Measurements from ENCODE around the gene GNAT1.

The GNAT1 gene

DNA sequence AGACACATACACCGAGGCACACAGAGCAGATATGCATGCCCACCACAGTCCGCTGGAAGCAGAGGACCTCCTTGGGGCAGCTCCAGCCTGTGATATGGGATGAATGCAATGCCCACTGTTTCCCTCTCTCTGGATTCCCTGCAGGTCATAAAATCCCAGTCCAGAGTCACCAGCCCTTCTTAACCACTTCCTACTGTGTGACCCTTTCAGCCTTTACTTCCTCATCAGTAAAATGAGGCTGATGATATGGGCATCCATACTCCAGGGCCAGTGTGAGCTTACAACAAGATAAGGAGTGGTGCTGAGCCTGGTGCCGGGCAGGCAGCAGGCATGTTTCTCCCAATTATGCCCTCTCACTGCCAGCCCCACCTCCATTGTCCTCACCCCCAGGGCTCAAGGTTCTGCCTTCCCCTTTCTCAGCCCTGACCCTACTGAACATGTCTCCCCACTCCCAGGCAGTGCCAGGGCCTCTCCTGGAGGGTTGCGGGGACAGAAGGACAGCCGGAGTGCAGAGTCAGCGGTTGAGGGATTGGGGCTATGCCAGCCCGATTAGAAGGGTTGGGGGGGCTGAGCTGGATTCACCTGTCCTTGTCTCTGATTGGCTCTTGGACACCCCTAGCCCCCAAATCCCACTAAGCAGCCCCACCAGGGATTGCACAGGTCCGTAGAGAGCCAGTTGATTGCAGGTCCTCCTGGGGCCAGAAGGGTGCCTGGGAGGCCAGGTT, at the start of gene GNAT1:
Gene GNAT1, plus strand, starts transcription at position 675 of the 725 bp plus-strand sequence. CDS start 116 bp downstream, outside the sequence.
- no peak for DNase-seq (ENCODE audit: low read depth, low spot score)

DNA sequence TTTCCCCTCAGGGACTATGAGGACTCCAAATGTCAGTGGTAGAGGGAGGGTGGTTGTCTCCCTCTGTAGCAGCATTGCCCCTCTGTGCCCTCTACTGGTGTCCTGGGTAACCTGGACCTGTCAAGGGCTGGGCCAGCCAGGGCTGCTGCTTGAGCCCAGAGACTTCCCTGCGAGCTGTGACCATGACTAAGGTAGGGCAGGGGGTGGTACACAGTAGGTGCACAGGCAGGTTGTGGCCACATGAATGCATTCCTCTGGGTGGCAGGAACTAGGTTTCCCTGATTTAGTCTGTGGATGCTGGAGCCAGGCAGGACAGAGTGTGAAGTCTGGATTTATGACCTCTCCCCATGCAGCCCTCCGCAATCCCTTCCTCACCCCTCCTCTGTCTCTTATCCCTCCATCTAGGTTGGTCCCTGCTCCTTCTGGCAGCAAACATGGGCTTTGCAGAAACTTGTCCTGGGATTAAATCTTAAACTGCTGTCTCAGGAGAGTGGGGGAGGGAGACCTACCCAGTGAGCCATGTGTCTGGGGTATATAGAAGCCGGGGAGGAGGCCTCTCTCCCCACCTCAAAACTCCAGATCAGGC, 45.0 kb upstream of the GNAT1 start:
- no peak for DNase-seq (ENCODE audit: low read depth, low spot score)

DNA sequence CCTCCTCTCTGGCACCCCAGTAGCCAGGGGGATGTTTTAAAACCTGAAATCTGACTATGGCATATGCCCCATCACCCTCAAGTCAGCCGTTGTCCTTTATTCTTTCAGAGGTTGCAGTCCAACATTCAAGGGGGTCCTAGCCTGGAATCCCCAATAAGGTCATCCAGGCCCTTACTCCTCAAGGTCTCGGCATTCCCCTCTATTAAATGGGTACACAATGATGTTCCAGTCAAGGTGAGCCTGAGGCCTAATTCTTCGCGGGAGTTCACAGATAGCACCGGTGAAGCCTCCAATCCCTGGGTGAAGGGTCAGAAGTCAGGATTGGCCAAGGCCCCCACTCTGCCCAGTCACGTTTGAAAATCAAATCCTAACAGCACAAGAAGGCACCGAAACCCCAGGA, 44.4 kb upstream of the GNAT1 start:
- DNase-seq (ENCODE audit: low read depth, low spot score): no peak

GRCh38 chr3:50147447-50147846, 44.0 kb upstream of the GNAT1 start:
- DNase-seq (ENCODE audit: low read depth, low spot score): no peak

DNA sequence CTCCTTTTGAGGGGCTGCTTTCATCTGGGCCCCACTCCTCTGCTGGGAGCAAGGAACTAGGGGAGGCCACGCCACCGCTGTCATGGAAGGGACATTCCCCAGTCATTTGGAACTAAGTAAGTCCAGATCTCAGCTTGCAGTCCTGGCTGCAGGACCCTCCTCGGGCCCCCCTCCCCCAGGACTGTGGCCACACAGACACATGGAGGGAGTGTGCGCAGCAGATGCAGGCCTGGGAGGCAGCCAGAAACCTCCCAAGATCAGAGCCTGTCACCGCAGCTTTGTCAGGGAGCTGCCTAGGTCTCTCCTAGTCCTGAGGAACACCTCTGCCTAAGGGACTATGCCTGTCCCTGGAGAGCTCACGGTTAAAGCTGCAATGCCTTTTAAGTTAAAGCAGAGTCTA, 43.5 kb upstream of the GNAT1 start:
- no peak for DNase-seq (ENCODE audit: low read depth, low spot score)

DNA sequence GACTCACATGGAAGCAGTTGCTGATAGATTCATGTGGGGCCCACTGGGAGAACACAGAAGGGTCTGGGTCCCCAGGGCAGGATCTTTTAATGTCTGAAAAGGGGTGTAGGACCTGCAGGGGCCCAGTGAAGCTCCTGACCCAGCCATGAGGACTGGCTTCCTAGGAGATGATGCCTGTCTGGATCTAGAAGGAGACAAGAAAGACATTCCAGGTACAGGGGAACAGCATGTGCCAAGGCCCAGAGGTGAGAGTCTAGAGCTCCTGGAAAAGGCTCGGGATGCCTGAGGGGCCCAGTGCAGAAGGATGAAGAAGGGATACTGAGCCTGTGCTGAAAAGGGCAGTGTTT, 41.0 kb upstream of the GNAT1 start:
- DNase-seq (ENCODE audit: low read depth, low spot score): no peak

- no peak for DNase-seq (ENCODE audit: low read depth, low spot score)
These were observed 40.3 kb upstream of the GNAT1 start for GRCh38 chr3:50150863-50151686.

DNA sequence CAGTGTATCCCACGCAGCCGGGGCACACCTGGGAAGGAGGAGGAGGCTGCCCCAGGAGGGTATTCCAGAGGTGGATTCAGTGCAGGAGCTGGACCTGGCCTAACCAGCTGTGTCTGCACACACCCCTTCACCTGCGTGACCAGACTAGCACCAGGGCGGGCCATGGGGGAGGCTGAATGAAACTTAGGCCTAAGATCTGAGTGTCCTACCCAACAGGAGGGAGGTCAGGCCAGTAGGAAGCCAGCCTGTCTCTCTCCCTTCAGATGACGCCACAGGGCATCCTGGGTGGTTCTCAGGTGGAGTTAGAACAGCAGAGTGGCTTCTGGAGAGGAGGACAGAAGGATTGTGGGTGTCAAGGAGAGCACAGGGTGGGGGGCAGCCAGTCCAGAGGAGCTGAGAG, 39.7 kb upstream of the GNAT1 start:
- DNase-seq (ENCODE audit: low read depth, low spot score): no peak

DNA sequence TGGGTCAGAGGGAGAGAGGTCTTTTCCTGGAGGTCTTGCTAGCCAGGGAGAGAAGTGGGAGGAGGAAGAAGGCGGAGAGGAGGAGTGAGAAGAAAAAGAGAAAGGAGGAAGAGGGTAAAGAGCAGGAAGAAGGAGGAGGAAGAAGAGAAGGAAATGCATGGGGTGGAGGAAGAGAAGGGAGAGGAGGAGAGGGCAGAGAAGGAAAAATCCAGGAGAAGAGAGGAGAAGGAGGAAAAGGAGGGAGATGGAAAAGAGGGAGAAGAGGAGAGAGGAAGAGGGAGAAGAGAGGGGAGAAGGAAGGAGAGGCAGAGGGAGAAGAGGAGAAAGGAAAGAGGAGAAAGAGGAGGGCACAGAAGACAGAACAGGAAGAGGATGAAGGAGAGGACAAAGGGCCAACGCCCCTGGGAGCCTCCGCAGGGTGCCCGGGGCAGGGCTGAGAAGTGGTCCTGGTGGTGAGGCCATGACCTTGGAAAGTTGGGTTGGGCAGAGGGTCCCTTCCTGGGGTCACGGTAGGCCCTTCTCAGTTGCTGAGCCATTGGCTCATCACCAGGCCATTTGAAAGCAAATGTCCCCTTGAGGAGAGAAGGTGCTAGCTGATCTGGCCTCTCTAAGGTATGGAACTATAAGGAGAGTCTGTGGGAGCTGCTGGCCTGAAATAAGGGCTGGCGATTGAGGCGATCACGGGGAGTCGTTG, 37.5 kb upstream of the GNAT1 start:
- no peak for DNase-seq (ENCODE audit: low read depth, low spot score)

- no peak for DNase-seq (ENCODE audit: low read depth, low spot score)
These were observed 37.0 kb upstream of the GNAT1 start for GRCh38 chr3:50154476-50154839.

DNA sequence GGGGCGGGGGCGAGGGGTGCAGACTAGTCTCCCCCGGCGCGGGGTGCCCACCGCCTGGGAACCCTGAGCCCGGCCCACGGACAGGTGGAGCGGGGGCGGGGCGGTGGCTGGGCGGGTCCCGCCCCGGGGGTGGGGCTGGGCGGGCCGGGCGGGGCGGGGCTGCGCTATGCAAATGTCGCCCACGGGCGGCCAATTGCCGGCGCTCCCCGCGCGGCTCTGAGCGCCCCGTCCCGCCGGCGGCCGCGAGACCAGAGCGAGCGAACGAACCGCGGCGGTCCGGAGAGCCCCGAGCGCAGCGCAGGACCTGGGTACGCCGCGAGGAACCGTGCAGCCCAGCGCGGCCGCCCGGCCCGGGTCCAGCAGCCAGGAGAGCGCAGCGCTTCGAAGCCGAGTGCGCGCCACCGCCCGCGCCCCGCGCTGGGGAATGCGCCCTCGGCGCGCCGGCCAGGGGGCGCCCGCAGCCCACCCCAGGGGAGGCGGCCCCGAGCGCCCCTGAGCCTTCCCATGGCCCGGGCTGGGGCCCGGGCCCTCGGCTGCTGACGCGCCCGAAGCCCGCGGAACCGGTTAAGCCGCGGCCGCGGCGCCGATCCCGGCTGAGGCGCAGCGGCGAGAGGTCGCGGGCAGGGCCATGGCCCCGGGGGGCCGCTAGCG, 36.4 kb upstream of the GNAT1 start, which contains the start of gene SEMA3F:
Gene SEMA3F, plus strand, starts transcription at position 485 of the 651 bp plus-strand sequence. CDS start 4,299 bp downstream, outside the sequence.
- no peak for DNase-seq (ENCODE audit: low read depth, low spot score)

GRCh38 chr3:50155491-50155878, 35.9 kb upstream of the GNAT1 start:
- DNase-seq (ENCODE audit: low read depth, low spot score): no peak

DNA sequence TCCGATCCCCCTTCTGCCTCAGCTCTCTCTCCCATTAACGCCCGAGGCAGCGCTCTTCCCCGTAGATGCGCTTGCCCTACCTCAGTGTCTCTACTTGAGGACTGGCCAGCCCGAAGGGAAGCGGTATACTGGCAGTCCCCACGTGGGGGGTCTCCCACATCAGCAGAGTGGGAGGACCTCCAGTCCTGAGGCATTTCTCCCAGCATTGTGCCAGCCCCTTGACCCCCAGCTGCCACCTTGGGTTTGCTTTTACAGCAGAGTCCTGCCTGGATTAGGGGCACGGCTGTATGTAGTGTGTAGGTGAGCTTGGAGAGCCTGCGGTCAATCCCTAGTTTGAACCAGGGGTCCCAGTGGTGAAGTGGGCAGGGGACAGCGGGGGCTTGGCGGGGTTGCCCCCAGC, 35.5 kb upstream of the GNAT1 start:
- no peak for DNase-seq (ENCODE audit: low read depth, low spot score)

DNA sequence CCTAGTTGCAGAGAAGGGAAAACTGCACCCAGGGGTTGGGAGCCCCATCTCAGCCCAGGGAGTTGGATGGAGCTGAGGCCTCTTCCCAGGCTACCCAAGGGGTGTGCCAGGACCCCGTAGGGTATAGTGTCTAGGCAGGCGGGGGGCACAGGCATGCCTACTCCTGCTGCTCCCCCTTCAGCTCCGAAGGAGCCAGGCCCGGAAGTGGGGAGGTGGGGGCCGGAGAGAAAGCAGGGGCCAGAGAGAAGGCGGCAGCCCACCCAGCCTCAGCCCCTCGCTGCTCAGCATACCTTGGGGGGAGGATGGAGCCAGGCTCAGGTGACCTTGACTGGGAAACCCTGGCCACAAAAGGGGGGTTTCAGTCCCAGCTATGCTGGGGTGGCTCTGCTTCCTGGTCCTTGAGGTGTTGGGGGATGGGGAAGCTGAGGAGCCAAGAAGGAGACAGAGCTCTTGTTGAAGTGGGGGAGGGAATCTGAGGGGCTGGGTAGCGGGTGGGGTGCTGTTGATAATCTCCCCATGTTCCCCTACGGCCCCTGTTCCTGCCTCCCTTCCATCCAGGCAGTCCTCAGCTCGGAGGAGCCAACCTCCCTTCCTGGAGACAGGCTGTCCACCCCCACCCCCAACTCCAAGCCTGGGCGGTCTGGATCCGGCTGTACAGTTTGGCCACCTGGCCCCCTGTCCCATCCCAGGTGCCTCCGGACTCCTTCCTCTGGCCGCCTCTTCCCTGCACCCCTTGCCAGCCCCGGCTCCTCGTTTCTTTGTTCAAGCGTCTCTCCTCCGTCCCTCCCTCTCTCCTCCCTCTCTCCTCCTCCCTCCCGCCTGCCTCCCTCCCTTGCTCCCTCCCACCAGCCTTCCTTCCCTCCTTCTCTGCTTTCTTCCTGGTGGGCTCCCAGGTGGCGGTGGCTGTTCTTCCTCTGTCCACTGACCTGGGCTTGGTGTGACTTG, 34.6 kb upstream of the GNAT1 start:
- DNase-seq (ENCODE audit: low read depth, low spot score): no peak

GRCh38 chr3:50157827-50158529, 33.4 kb upstream of the GNAT1 start:
- no peak for DNase-seq (ENCODE audit: low read depth, low spot score)

DNA sequence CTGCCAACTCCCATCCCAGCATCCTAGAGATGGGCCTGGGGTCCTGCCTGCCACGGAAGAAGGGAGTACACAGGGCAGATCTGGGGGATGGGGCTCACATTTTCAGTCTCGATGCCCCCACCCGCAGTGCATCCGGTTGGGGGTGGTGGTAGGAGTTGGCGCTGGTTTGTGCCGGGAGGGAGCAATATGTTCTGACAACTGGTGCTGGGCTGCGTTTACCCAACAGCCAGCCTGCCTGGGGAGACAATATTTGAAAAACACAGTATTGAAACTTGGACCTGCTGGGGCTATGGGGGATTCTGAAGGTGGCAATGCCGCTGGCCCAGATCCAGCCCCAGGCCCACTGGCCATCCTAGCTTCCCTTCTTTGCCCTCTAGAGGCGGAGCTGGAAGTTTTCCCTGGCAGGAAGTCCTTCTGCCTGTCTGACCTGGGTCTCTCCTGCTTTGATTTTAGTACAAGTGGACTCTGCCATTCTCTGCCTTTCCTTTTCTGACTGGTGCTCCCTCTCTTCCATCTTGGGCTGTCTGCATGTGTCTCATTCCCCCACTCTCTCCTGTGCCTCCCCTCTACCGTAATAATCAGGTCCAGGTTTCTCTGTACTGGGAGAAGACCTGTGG, 32.8 kb upstream of the GNAT1 start:
- DNase-seq (ENCODE audit: low read depth, low spot score): no peak

DNA sequence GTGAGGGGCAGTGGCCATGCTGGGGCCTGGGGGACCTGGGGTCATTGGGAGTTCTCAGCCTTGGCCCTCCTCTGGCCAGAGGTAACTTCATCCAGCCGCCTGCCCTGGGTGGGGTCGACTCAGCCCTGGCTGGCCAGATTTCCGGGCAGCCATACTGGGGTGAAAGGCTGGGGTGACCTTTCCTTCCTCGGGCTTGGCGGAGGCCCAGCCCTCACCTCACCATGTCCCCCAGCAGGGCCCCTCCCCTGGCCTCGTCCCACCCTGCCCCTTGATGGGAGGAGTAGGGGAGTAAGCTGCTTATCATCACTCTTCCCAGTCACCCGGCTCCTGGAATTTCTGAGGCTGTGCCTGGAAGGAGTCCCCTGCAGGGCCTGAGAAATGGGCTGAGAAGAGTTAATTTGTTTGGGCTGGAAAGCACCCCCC, 30.8 kb upstream of the GNAT1 start:
- no peak for DNase-seq (ENCODE audit: low read depth, low spot score)

DNA sequence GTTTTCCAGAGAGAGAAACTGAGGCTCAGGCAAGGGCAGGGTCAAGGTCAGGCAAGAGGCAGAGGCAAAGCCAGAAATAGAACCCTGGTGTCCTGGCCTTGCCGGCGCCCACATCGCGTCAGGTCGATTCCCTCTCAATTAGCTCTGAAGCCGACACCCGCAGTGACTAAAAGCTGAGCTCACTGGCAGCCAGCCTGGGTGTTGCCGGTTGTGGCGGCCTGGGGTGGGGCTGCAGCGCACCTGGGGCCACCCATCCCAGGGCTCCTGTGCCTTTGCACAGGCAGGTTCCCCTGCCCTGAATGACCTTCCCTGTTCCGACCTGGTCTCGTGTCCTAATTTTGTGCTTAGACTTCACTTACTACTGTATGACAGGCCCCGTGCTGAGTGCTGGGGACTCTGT, 30.1 kb upstream of the GNAT1 start:
- no peak for DNase-seq (ENCODE audit: low read depth, low spot score)
